Heart left ventricle (tissue), 16 donors: ENCODE results near the gene ULK4. TPM values are rescaled to one million over a fixed set of nuclear protein-coding genes. Genes with fewer than 3 reads are reported as not detected.
"Not testable (repeated sequence)": the region's sequence is repeated elsewhere in the genome, so short reads cannot be mapped to it uniquely, and the experiment has no call there.

Source experiments
- ATAC-seq, 4 donors: fragments of 200-7000 bp; cut with Tn5 transposase; one replicate each; pipeline ENCODE4 v1.9.1; 2020 to 2022; ENCODE audit warnings: moderate library complexity in 4 of 4, mild to moderate bottlenecking in 3 of 4, moderate number of reproducible peaks in 1 of 4
- DNase-seq, 5 donors: peaks; one replicate each; pipeline ENCODE4 v3.0.0-alpha.2; 2020
- H3K27ac ChIP-seq, 12 donors: fragments of 200-600 bp; sonication (generic) in 4 of 12; one replicate each; pipeline versions ENCODE4 v1.5.0 to v1.8.0; 2016 to 2022; ENCODE audit warnings: mild to moderate bottlenecking in 2 of 12
- H3K27me3 ChIP-seq, 9 donors: fragments of 200-600 bp; sonication (generic) in 2 of 9; one replicate each; pipeline versions ENCODE4 v1.5.1 to v1.8.0; 2016 to 2022; ENCODE audit warnings: mild to moderate bottlenecking in 3 of 9
- H3K36me3 ChIP-seq, 9 donors: fragments of 200-600 bp; sonication (generic) in 2 of 9; one replicate each; pipeline versions ENCODE4 v1.5.0 to v1.8.0; 2018 to 2022; ENCODE audit warnings: mild to moderate bottlenecking in 2 of 9
- H3K4me1 ChIP-seq, 12 donors: fragments of 200-600 bp; sonication (generic) in 4 of 12; one replicate each; pipeline versions ENCODE4 v1.5.0 to v1.8.0; 2016 to 2022; ENCODE audit warnings: mild to moderate bottlenecking in 3 of 12
- H3K4me3 ChIP-seq, 12 donors: fragments of 200-600 bp; sonication (generic) in 4 of 12; one replicate each; pipeline versions ENCODE4 v1.5.0 to v1.8.0; 2017 to 2022; ENCODE audit warnings: mild to moderate bottlenecking in 9 of 12, moderate library complexity in 4 of 12
- H3K9me3 ChIP-seq, 12 donors: fragments of 200-600 bp; sonication (generic) in 4 of 12; one replicate each; pipeline versions ENCODE4 v1.5.0 to v1.8.0; 2016 to 2022; ENCODE audit warnings: mild to moderate bottlenecking in 1 of 12
- CTCF ChIP-seq, 12 donors: fragments of 200-600 bp; sonication (generic) in 4 of 12; IDR thresholded peaks; one replicate each; pipeline versions ENCODE4 v1.5.0 to v1.8.0; 2018 to 2022; ENCODE audit warnings: antibody characterized with exemption in 12 of 12, mild to moderate bottlenecking in 5 of 12
- POLR2A ChIP-seq, 2 donors: fragments of 450-650 bp; IDR thresholded peaks; one replicate each; pipeline ENCODE4 v1.6.1; 2017; ENCODE audit warnings: antibody characterized with exemption in 2 of 2, mild to moderate bottlenecking in 2 of 2, moderate library complexity in 2 of 2
- WGBS, 4 donors: extraction: QIAGEN DNeasy Blood & Tissue Kit in 2 of 4; methylation state at CpG; one replicate each; pipeline versions ENCODE4 v1.1.5 to v1.1.7; 2013 to 2018; 5-methylcytosine and 5-hydroxymethylcytosine counted together
- intact Hi-C, 10 donors: fragments of 100-400 bp; cut with DNase I; formaldehyde crosslinking; loops; one replicate each; pipeline versions ENCODE4 v1.11.1 to v1.14.2; 2022
- polyA plus RNA-seq, 2 donors: library from polyadenylated mRNA; stranded (reverse); fragments of 200-250 nt; gene quantifications; one replicate each; pipeline ENCODE4 v1.2.3, GENCODE V29; 2013
- total RNA-seq, 9 donors: library from RNA; depleted of rRNA in 2 of 9; stranded (reverse); fragments of >200 nt in 2 of 9; fragmentation: NEBNext Ultra II Directional in 3 of 9; extraction: Animal tissue kit (Norgen Biotek cat#: 25700) in 3 of 9; gene quantifications; one replicate each; pipeline versions ENCODE4 v1.1.0 to v1.2.4, GENCODE V29; 2016 to 2023
- donor health status: ischemic (EF 13 %, LVEDD 7.1; RV severe dilation, severe dysfunction).
- donor health status: healthy with polysubstance abuse.
- donor health status: DM: no; HTN: yes; CAD: no.
- donor health status: DM: no; HTN: no; CAD: no.
- donor health status: ischemic (EF 25% LVEDD 6.9; RV normal size, moderate dysfunction).
- donor health status: ischemic (EF 25% LVEDD 5.7; RV mildly dilated, moderate dysfunction).
- donor health status: healthy.
- donor health status: DM: yes; HTN: yes; CAD: no.
- donor health status: ischemic (EF 35%, LVEDD 5.7; RV mildly dilated, moderate dysfunction).
- donor health status: nonischemic (EF 11% LVEDD 7.7; RV severe dilation, severe dysfunction).
- donor health status: DM: yes; HTN: yes; CAD: no.
- donor health status: PGD.
- donor health status: ischemic (EF 29% LVEDD 5.4; RV normal size, mild dysfunction).
- donor health status: nonischemic (EF 23%, LVEDD 6.1; RV moderate dilation, normal function).

The ULK4 gene
- total and polyA plus RNA-seq, 11 donors = 0.91 to 6.1 (median 2.1) TPM

GRCh38 chr3:41848753-41849574, 112.9 kb downstream of the ULK4 start:
- no peak for ATAC-seq
- TF ChIP-seq POLR2A (IDR thresholded peaks at IDR 0.05) (no peak), CTCF (IDR thresholded peaks at IDR 0.05) (no peak)

GRCh38 chr3:41847679-41848078, 114.2 kb downstream of the ULK4 start:
- H3K27me3 ChIP-seq = no peaks in the 10 kb centered on the region
- WGBS, 4 donors = 95 to 99% (median 97%) methylated on average over 1 of the region's 1 CpG

More at GRCh38 chr3:41848753-41849574, 112.9 kb downstream of the ULK4 start:
- H3K27ac ChIP-seq = no peak overlapping the region
- H3K27me3 ChIP-seq = no peaks in the 10 kb centered on the region
- DNase-seq = no peak
- no peaks in the 10 kb centered on the region for H3K36me3 ChIP-seq
- WGBS, 4 donors = 92 to 94% (median 93%) methylated on average over 6 of the region's 6 CpGs
- intact Hi-C loops = no loop called here
- H3K4me3 ChIP-seq = no peak overlapping the region
- H3K9me3 ChIP-seq = no peaks in the 10 kb centered on the region
- H3K4me1 ChIP-seq = no peaks in the 10 kb centered on the region

GRCh38 chr3:41846850-41847249, 115.1 kb downstream of the ULK4 start:
- DNase-seq = no peak
- 94 to 100% (median 96%) methylated on average over 1 of the region's 1 CpG for WGBS, 4 donors
- no peaks in the 10 kb centered on the region for H3K36me3 ChIP-seq
- no peak overlapping the region for H3K4me3 ChIP-seq
- intact Hi-C loops = no loop called here
- ATAC-seq = no peak
- no peak overlapping the region for H3K27ac ChIP-seq
- no peaks in the 10 kb centered on the region for H3K4me1 ChIP-seq
- H3K27me3 ChIP-seq = no peaks in the 10 kb centered on the region
- no peak for TF ChIP-seq CTCF (IDR thresholded peaks at IDR 0.05)
- no peak for TF ChIP-seq POLR2A (IDR thresholded peaks at IDR 0.05)
- peaks cover 0 to 5% (median 0%) of the 10 kb centered on the region in 12 donors for H3K9me3 ChIP-seq

More at GRCh38 chr3:41847679-41848078, 114.2 kb downstream of the ULK4 start:
- no peak overlapping the region for H3K4me3 ChIP-seq
- TF ChIP-seq POLR2A (IDR thresholded peaks at IDR 0.05) (no peak), CTCF (IDR thresholded peaks at IDR 0.05) (no peak)
- ATAC-seq (no peak), DNase-seq (no peak)
- H3K27ac ChIP-seq = no peak overlapping the region
- intact Hi-C loops = no loop called here
- no peaks in the 10 kb centered on the region for H3K4me1 ChIP-seq
- H3K36me3 ChIP-seq = no peaks in the 10 kb centered on the region
- H3K9me3 ChIP-seq = peaks cover 0 to under 1% (median 0%) of the 10 kb centered on the region in 12 donors

- no peaks in the 10 kb centered on the region for H3K4me1 ChIP-seq
- ATAC-seq (no peak), DNase-seq (no peak)
- TF ChIP-seq POLR2A (IDR thresholded peaks at IDR 0.05) = no peak
- no peak for TF ChIP-seq CTCF (IDR thresholded peaks at IDR 0.05)
- intact Hi-C loops = no loop called here
- no peaks in the 10 kb centered on the region for H3K27me3 ChIP-seq
- H3K9me3 ChIP-seq = peaks cover 0 to 12% (median 0%) of the 10 kb centered on the region in 12 donors
- H3K27ac ChIP-seq = no peak overlapping the region
- no peak overlapping the region for H3K4me3 ChIP-seq
- 86 to 93% (median 88%) methylated on average over 1 of the region's 1 CpG for WGBS, 4 donors
- H3K36me3 ChIP-seq = no peaks in the 10 kb centered on the region
Observed at GRCh38 chr3:41845826-41846225, 116.1 kb downstream of the ULK4 start.

GRCh38 chr3:41844256-41844655, 117.6 kb downstream of the ULK4 start:
- H3K4me1 ChIP-seq, H3K27me3 ChIP-seq, intact Hi-C loops, H3K36me3 ChIP-seq, ATAC-seq, H3K27ac ChIP-seq, H3K4me3 ChIP-seq, DNase-seq: not testable (repeated sequence)
- WGBS, 4 donors = 90 to 100% (median 97%) methylated on average over 2 to 24 of the region's 24 CpGs
- peaks cover 0 to 13% (median 0%) of the 10 kb centered on the region in 12 donors for H3K9me3 ChIP-seq

- H3K36me3 ChIP-seq, DNase-seq, H3K27me3 ChIP-seq, ATAC-seq, intact Hi-C loops, H3K4me1 ChIP-seq, H3K27ac ChIP-seq, H3K4me3 ChIP-seq: not testable (repeated sequence)
- peaks cover 0 to 13% (median 0%) of the 10 kb centered on the region in 12 donors for H3K9me3 ChIP-seq
- WGBS, 4 donors = 95 to 99% (median 98%) methylated on average over 17 to 52 of the region's 52 CpGs
Observed at GRCh38 chr3:41840936-41841668, 120.8 kb downstream of the ULK4 start.
